A673 (cell line): ENCODE measurements around the gene ODAD3. TPM values are rescaled to one million over a fixed set of nuclear protein-coding genes. Genes with fewer than 3 reads are reported as not detected.

Experiments
- BruUV-seq: library from RNA; stranded (reverse); fragments of 400-500 nt; replicated peaks from 2 replicates; lab custom pipeline; 2021; lab: Mats Ljungman, UMichigan
- CTCF ChIA-PET: fragments of 300-600 bp; sonication (Branson Sonifier 250); formaldehyde crosslinking; loops from one replicate; lab custom pipeline; 2022; ENCODE audit warnings: antibody characterized with exemption; lab: Charles Lee
- POLR2A ChIA-PET: fragments of 300-600 bp; sonication (Branson Sonifier 250); formaldehyde crosslinking; loops from one replicate; lab custom pipeline; 2022; ENCODE audit warnings: antibody characterized with exemption; ENCODE audit not compliant: low non-redundant PET; lab: Charles Lee
- DNase-seq: peaks from one replicate; pipeline ENCODE4 v3.0.0-alpha.2; 2015; ENCODE audit warnings: low spot score
- H3K27ac ChIP-seq: fragments of 200-600 bp; sonication (generic); 2 replicates; pipeline ENCODE4 v1.5.1; 2016; ENCODE audit warnings: mixed run types, low read depth, mild to moderate bottlenecking, mixed read lengths, antibody characterized with exemption, low read length; ENCODE audit not compliant: poor library complexity, severe bottlenecking
- H3K27me3 ChIP-seq: fragments of 200-600 bp; sonication (generic); replicated peaks from 2 replicates; pipeline ENCODE4 v1.6.1; 2017; ENCODE audit warnings: mixed run types, low read depth, mild to moderate bottlenecking, mixed read lengths, antibody characterized with exemption, low read length; ENCODE audit not compliant: insufficient read depth, poor library complexity
- H3K36me3 ChIP-seq: fragments of 200-600 bp; sonication (generic); 2 replicates; pipeline ENCODE4 v1.6.1; 2016; ENCODE audit warnings: mixed run types, mild to moderate bottlenecking, mixed read lengths, antibody characterized with exemption, low read length; ENCODE audit not compliant: insufficient read depth, poor library complexity, severe bottlenecking
- H3K4me1 ChIP-seq: fragments of 200-600 bp; sonication (generic); 2 replicates; pipeline ENCODE4 v1.6.1; 2017; ENCODE audit warnings: mixed run types, mild to moderate bottlenecking, mixed read lengths, antibody characterized with exemption, low read length; ENCODE audit not compliant: insufficient read depth, poor library complexity, severe bottlenecking
- H3K4me3 ChIP-seq: fragments of 200-600 bp; sonication (generic); 2 replicates; pipeline ENCODE4 v1.5.1; 2016; ENCODE audit warnings: low read depth, mixed run types, mild to moderate bottlenecking, mixed read lengths, low read length; ENCODE audit not compliant: poor library complexity, severe bottlenecking
- H3K9me3 ChIP-seq: fragments of 200-600 bp; sonication (generic); 2 replicates; pipeline ENCODE4 v1.6.1; 2016; ENCODE audit warnings: mixed run types, low read depth, mild to moderate bottlenecking, mixed read lengths, antibody characterized with exemption, low read length; ENCODE audit not compliant: poor library complexity, severe bottlenecking
- EZH2 ChIP-seq: fragments of 200-600 bp; sonication (generic); IDR thresholded peaks from 2 replicates; pipeline ENCODE4 v1.6.1; 2017; ENCODE audit warnings: borderline replicate concordance, low read depth, mild to moderate bottlenecking, mixed read lengths, antibody characterized with exemption, low read length; ENCODE audit not compliant: poor library complexity, severe bottlenecking
- intact Hi-C: fragments of 100-400 bp; cut with micrococcal nuclease; formaldehyde crosslinking; loops from one replicate; pipeline ENCODE4 v1.10.0; 2022; ENCODE audit not compliant: unreplicated experiment
- total RNA-seq: library from RNA; stranded (reverse); gene quantifications from 2 replicates; pipeline ENCODE4 v1.2.3, GENCODE V29; 2021
- TF ChIP-seq, protein P1 (sequence below): fragments of 300-800, 200-600 bp; sonication (generic); conservative IDR thresholded peaks from 2 replicates; pipeline ENCODE4 v1.5.1; 2017; ENCODE audit warnings: low read depth, mild to moderate bottlenecking, antibody characterized with exemption, low read length, moderate library complexity, mixed read lengths

ODAD3 gene
- total RNA-seq, 1 experiment from 2014 or later = 0.39 TPM

DNA sequence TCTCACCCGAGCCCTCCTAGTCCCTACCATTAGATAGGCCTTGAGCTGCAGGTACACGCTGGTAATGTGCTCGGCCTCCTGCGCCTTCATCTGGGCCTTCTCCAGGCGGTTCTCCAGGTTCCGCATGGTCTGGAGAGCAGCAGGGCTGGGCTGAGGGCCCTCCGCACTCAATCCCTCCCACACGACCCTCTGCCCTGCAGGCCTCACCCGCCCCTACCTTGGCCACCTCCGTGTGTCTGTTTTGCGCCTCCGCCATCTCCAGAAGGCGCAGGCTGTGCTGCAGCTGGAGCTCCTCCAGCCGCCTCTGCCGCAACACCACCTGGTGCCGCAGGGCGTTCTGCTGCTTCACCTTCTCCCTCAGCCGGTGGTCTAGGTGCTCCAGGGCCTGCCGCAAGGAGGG lies 8.3 kb downstream of the ODAD3 start:
- Histone ChIP-seq H3K27me3 (peaks cover under 1% of the 10 kb centered on the region), H3K36me3 (no peaks in the 10 kb centered on the region), H3K4me3 (no peak overlapping the region), H3K27ac (no peak overlapping the region), H3K9me3 (no peaks in the 10 kb centered on the region), H3K4me1 (no peaks in the 10 kb centered on the region)
- BruUV-seq = no TSS peak
- TF ChIP-seq, protein P1, sequence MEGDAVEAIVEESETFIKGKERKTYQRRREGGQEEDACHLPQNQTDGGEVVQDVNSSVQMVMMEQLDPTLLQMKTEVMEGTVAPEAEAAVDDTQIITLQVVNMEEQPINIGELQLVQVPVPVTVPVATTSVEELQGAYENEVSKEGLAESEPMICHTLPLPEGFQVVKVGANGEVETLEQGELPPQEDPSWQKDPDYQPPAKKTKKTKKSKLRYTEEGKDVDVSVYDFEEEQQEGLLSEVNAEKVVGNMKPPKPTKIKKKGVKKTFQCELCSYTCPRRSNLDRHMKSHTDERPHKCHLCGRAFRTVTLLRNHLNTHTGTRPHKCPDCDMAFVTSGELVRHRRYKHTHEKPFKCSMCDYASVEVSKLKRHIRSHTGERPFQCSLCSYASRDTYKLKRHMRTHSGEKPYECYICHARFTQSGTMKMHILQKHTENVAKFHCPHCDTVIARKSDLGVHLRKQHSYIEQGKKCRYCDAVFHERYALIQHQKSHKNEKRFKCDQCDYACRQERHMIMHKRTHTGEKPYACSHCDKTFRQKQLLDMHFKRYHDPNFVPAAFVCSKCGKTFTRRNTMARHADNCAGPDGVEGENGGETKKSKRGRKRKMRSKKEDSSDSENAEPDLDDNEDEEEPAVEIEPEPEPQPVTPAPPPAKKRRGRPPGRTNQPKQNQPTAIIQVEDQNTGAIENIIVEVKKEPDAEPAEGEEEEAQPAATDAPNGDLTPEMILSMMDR = no peak
- TF ChIP-seq EZH2 = no peak
- DNase-seq = no peak
- POLR2A ChIA-PET = no interaction called here
- CTCF ChIA-PET = interaction anchor here (0.7 kb wide), 1 partner anchor 11 kb away, joined by 4 read pairs; no protein-coding TSS in a partner anchor
- intact Hi-C loops = no loop called here

DNA sequence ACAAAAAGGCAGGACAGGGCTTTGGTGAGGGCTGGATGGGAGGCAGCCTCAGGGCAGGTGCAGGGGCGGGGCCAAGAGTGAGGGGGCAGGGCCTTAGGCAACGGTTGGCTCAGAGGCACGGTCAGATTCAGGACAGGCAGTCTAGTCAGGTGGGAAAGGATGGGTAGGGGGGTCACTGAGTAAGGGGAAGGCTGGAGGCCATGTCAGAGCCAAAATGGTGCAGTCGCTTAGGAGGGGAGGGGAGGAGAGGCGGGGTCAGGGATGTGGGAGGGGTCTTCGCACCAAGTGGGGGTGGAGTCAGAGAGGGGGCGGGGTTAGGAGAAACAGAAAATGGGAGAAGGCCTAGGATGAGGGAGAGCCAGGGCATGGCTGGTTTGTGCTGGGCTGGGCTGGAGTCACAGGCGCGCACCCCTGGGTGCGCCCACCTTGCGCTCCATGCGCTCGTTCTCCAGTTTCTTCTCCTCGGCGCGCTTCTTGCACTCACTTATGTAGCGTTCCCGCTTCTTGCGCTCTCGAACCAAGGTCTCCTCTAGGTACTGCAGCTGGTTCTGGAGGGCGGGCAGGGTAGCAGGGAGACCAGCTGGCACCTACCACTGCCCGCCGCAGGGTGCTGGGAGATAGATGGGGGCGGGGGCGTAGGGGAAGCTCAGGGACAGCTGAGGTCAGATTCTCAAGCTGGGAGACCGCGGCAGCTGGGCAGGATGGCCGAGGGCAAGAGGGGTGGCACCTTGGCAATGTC lies 9.0 kb downstream of the ODAD3 start:
- ChIA-PET CTCF (no interaction called here), POLR2A (no interaction called here)
- no peak overlapping the region for H3K4me3 ChIP-seq
- H3K9me3 ChIP-seq = no peaks in the 10 kb centered on the region
- no peak for DNase-seq
- no peak overlapping the region for H3K27ac ChIP-seq
- H3K36me3 ChIP-seq = no peaks in the 10 kb centered on the region
- intact Hi-C loops = no loop called here
- no TSS peak for BruUV-seq
- no peak for TF ChIP-seq EZH2
- TF ChIP-seq, protein P1 = no peak
- peaks cover 9% of the 10 kb centered on the region for H3K27me3 ChIP-seq
- H3K4me1 ChIP-seq = no peaks in the 10 kb centered on the region

DNA sequence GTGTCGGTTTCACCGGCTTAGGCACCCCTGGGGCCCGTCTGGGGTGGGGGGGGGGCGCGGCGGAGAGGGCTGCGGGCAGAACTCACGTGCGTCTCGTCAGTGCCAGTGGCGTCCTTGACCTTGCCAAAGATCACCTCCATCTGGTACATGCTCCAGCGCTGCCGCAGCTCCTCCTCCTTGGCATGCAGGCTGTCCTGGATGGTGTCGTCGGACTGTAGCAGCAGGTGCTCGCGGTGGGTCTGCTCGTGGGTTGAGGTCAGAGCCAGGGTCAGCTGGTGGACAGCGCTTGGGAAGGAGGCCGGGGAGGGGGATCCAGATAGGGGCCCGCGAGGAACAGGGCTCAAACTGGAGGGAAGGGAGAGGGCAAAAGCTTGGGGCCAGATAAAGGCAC lies 11.1 kb downstream of the ODAD3 start:
- H3K9me3 ChIP-seq = no peaks in the 10 kb centered on the region
- H3K4me3 ChIP-seq = no peak overlapping the region
- no peaks in the 10 kb centered on the region for H3K4me1 ChIP-seq
- no TSS peak for BruUV-seq
- no peak overlapping the region for H3K27ac ChIP-seq
- H3K27me3 ChIP-seq = peaks cover 29% of the 10 kb centered on the region
- intact Hi-C loops = no loop called here
- no peaks in the 10 kb centered on the region for H3K36me3 ChIP-seq
- POLR2A ChIA-PET = no interaction called here
- TF ChIP-seq, protein P1 = no peak
- no peak for TF ChIP-seq EZH2
- CTCF ChIA-PET = interaction anchor here (0.6 kb wide), 2 partner anchors 59 to 101 kb away, joined by 3 to 4 read pairs; no protein-coding TSS in a partner anchor
- no peak for DNase-seq
